BJ (cell line): ENCODE results near the gene SAYSD1. TPM values are rescaled to one million over a fixed set of nuclear protein-coding genes. Genes with fewer than 3 reads are reported as not detected.

Source experiments
- CTCF ChIA-PET: fragments of 350-600 bp; formaldehyde crosslinking; extraction: SDS; loops from one replicate; lab custom pipeline; 2021; ENCODE audit warnings: antibody characterized with exemption, inconsistent platforms; lab: Yijun Ruan, JAX
- POLR2A ChIA-PET: fragments of 300-600 bp; sonication (Branson Sonifier 250); formaldehyde crosslinking; extraction: SDS; loops from one replicate; lab custom pipeline; 2021; ENCODE audit warnings: antibody characterized with exemption; lab: Charles Lee
- DNase-seq: peaks from one replicate; pipeline ENCODE4 v3.0.0-alpha.2; 2011; ENCODE audit warnings: low read depth
- H3K27me3 ChIP-seq: 2 replicates; pipeline ENCODE4 v1.6.0; 2011; ENCODE audit warnings: low read length; ENCODE audit not compliant: control insufficient read depth, insufficient read depth
- H3K36me3 ChIP-seq: 2 replicates; pipeline ENCODE4 v1.5.1; 2011; ENCODE audit warnings: low read length; ENCODE audit not compliant: control insufficient read depth, insufficient read depth
- H3K4me3 ChIP-seq: 2 replicates; pipeline ENCODE4 v1.5.1; 2011; ENCODE audit warnings: low read depth, mild to moderate bottlenecking, control low read depth, low read length
- CTCF ChIP-seq: IDR thresholded peaks from 2 replicates; pipeline ENCODE4 v1.5.1; 2011; ENCODE audit warnings: low read depth, mild to moderate bottlenecking, control low read depth, inconsistent platforms, low read length, moderate library complexity; ENCODE audit not compliant: insufficient read depth
- polyA plus RNA-seq: library from polyadenylated mRNA; depleted of rRNA; stranded (reverse); fragments of >200 nt; gene quantifications from 2 replicates; pipeline ENCODE4 v1.2.3, GENCODE V29; 2011

SAYSD1 gene
- polyA plus RNA-seq, 1 experiment = 9.7 TPM

- ChIA-PET POLR2A (no interaction called here), CTCF (no interaction called here)
- no peak for TF ChIP-seq CTCF
- DNase-seq = no peak
- Histone ChIP-seq H3K36me3 (no peaks in the 10 kb centered on the region), H3K4me3 (no peak overlapping the region), H3K27me3 (no peaks in the 10 kb centered on the region)
Measured at GRCh38 chr6:39108041-39108839, 6.7 kb downstream of the SAYSD1 start.

GRCh38 chr6:39107641-39108040 lies 7.3 kb downstream of the SAYSD1 start:
- Histone ChIP-seq H3K4me3 (no peak overlapping the region), H3K27me3 (no peaks in the 10 kb centered on the region), H3K36me3 (no peaks in the 10 kb centered on the region)
- no peak for TF ChIP-seq CTCF
- DNase-seq = no peak
- POLR2A ChIA-PET = no interaction called here
- CTCF ChIA-PET = no interaction called here

- H3K27me3 ChIP-seq = no peaks in the 10 kb centered on the region
- no peak for DNase-seq
- ChIA-PET POLR2A (no interaction called here), CTCF (no interaction called here)
- TF ChIP-seq CTCF = no peak
- H3K4me3 ChIP-seq = no peak overlapping the region
- H3K36me3 ChIP-seq = no peaks in the 10 kb centered on the region
Measured at GRCh38 chr6:39107034-39107433, 8.0 kb downstream of the SAYSD1 start.

GRCh38 chr6:39104528-39104927 lies 10.5 kb downstream of the SAYSD1 start:
- no peak for TF ChIP-seq CTCF
- ChIA-PET POLR2A (no interaction called here), CTCF (no interaction called here)
- DNase-seq = no peak
- Histone ChIP-seq H3K27me3 (no peaks in the 10 kb centered on the region), H3K4me3 (no peak overlapping the region), H3K36me3 (no peaks in the 10 kb centered on the region)

- DNase-seq = no peak
- H3K27me3 ChIP-seq = no peaks in the 10 kb centered on the region
- TF ChIP-seq CTCF = no peak
- H3K36me3 ChIP-seq = no peaks in the 10 kb centered on the region
- ChIA-PET POLR2A (no interaction called here), CTCF (interaction anchor here (0.6 to 1.4 kb wide), 5 partner anchors 11 to 1208 kb away, joined by 3 to 6 read pairs (median 3); no protein-coding TSS in a partner anchor)
- H3K4me3 ChIP-seq = no peak overlapping the region
Measured at GRCh38 chr6:39102821-39103136, 12.2 kb downstream of the SAYSD1 start.
